Stimulated activated CD8-positive, alpha-beta memory T cell treated with anti-CD3 and anti-CD28 coated beads, Interleukin-15, amount 100 ng/mL, for 4 hours (primary cell): ENCODE data around the gene DNAJC4.

ENCODE experiments used
- DNase-seq, 2 donors: peaks; one replicate each; pipeline ENCODE4 v3.0.0-alpha.2; 2020; ENCODE audit warnings: low read depth in 2 of 2

Gene DNAJC4

GRCh38 chr11:64278576-64279190 lies 48.3 kb downstream of the DNAJC4 start:
- DNase-seq: no peak

- DNase-seq: no peak
Observed at GRCh38 chr11:64281957-64282770, 51.8 kb downstream of the DNAJC4 start.

DNA sequence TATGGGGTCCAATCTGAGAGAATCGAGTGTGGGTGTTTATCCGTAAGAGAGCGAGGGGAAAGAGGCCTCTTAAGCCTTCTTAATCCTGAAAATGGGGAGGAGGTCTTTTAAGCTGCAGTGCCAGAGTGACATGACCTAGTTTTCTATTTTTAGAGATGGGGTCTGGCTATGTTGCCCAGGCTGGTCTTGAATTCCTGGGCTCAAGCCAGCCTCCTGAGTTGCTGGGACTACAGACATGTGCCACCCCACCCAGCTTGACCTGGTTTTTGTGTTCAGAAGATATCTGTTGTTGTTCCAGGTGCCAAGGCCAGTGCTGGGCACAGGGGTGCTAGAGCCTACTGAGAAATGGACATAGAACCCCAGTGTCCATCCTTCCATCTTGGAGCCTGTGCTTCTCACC lies 52.7 kb downstream of the DNAJC4 start:
- DNase-seq: no peak
